SH-SY5Y (cell line): ENCODE data around the gene LSM10.

Source experiments
- GATA2 ChIP-seq: IDR thresholded peaks from 2 replicates; pipeline ENCODE4 v1.6.1; 2011; ENCODE audit warnings: mild to moderate bottlenecking, low read depth, low read length
- GATA3 ChIP-seq: IDR thresholded peaks from 2 replicates; pipeline ENCODE4 v1.6.1; 2011; ENCODE audit warnings: low read depth, mild to moderate bottlenecking, low read length, moderate library complexity

DNA sequence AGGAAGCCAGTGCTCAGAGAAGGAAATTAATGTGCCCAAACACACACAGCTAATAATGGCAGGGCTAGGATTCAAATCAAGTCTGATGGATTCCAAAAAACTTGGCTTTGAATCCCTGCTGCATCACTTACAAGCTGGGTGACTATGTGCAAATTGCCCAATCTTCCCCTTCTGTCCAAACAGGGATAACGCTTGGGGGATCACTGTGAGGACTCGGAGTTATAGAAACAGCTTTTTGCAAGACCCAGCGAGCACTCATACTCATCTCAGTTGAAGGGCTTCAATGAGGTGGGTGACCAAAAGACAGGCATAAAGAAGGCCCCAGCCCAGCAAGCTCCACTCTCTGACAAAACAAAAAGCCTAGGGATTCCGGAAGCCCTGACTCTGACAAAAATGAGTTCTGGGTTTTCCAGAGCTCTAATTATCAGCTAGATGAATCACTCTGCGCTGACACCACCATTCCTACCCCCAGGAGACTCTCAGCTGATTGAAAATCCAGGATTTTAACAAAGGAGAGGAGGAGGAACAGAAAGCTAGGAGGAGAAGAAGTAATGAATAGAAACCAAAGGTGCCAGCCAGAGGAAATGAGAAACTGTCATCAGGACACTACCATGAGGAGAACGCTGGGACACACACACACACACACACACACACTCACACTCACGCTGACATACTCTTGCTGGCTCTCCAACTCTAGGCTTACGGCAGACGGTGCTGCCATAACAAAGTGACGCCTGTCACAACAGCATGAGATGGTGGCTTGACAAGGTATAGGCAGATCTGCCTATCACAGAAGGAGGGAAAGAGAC, 10.4 kb downstream of the LSM10 start:
- TF ChIP-seq GATA2 (no peak), GATA3 (no peak)
